Activated T-cell treated with anti-CD3 and anti-CD28 coated beads, Interleukin-2, amount 50 U/mL, for 48 hours (primary cell): Measurements from ENCODE around the gene SAP30BP.

Experiments used
- DNase-seq, 2 experiments: peaks; one replicate each; pipeline ENCODE4 v3.0.0-alpha.2; 2020

SAP30BP gene

DNA sequence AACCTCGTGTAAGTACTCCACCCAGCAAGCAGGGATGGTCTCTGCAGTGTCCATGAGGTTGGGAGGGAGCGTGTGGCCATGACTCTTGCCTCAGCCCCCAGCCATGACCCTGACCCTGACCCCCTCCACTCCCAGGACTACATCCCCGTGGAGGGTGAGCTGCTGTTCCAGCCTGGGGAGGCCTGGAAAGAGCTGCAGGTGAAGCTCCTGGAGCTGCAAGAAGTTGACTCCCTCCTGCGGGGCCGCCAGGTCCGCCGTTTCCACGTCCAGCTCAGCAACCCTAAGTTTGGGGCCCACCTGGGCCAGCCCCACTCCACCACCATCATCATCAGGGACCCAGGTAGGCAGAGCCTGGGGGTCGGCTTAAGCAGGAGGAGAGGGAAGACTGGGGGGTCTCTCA lies 81.6 kb downstream of the SAP30BP start:
- DNase-seq, result no peak

DNA sequence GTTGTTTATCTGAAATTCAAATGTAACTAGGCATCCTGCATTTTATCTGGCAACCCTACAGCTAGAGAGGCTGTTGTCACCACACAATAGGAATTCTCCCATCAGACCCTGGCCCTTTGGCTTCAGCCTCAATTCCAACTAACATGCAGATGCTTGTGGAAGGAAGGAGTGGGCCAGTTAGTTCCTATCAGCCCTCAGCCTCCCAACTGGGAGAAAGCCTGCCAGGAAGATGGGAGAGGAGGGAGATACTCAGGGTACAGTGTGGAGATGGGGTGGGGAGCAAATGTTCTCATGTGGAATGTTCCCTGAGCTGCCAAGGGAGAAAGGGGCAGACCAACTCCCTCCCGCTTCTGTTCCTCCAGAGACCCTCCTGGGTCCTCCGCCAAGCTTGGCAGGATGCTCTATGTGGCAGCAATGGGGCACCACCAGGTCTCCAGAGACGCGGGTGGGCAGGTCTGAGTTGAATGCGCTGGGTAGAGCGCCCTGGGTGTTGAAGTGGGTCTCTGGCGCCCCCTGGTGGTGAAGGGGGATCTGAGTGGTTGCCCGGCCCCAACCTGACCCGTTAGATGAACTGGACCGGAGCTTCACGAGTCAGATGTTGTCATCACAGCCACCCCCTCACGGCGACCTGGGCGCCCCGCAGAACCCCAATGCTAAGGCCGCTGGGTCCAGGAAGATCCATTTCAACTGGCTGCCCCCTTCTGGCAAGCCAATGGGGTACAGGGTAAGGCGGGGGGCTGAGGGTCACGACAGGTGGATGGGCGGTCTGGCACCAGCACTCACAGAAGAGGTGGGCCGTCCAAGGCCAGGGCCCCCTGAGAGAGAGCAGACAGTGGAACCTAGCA lies 82.6 kb downstream of the SAP30BP start:
- peak; percentile 93 to 95 for DNase-seq

DNA sequence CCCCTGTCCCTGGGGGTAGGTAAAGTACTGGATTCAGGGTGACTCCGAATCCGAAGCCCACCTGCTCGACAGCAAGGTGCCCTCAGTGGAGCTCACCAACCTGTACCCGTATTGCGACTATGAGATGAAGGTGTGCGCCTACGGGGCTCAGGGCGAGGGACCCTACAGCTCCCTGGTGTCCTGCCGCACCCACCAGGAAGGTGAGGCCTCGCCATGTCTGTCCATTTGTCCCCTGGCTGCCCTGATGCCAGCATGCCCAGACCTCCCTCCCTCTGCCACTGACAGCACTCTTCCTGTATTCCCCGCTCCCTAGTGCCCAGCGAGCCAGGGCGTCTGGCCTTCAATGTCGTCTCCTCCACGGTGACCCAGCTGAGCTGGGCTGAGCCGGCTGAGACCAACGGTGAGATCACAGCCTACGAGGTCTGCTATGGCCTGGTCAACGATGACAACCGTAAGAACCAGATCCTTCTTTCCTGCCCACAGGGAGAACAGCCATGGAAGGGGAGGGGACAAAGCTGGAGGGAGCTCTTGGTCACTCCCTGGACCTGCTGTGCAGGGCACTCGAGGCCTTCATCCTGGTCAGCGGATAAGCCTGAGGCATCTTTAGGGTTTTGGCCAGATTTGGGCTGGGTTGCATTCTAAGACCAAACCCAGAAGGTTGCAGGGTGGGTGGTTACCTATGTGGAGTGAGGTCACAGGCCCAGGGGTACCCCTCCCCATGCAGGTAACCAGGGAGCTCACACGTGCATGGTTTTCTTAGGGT lies 83.7 kb downstream of the SAP30BP start:
- no peak for DNase-seq

DNA sequence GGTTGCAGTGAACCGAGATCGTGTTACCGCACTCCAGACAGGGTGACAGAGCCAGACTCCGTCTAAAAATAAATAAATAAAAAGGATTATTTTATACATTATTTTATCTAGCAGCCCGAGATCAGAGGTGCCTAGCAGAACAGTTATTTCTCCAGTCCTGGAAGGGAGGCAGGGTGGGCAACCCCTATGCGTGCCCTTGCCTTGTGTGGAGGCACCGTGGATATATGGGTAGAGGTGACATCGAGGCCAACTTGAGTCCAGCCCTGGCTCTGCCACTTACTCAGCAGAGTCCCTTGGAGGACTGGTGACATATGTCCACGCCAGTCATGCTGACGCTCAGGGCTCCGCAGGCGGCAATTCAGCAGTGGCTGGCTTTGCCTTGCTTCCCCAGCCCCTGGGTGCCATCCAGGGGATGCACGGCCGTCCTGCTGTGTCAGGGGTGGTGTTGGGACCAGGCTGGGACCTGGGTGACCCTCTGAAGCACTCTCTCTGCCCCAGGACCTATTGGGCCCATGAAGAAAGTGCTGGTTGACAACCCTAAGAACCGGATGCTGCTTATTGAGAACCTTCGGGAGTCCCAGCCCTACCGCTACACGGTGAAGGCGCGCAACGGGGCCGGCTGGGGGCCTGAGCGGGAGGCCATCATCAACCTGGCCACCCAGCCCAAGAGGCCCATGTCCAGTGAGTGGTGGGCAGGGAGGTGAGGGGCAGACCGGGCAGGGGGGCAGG lies 84.7 kb downstream of the SAP30BP start:
- DNase-seq, result no peak

DNA sequence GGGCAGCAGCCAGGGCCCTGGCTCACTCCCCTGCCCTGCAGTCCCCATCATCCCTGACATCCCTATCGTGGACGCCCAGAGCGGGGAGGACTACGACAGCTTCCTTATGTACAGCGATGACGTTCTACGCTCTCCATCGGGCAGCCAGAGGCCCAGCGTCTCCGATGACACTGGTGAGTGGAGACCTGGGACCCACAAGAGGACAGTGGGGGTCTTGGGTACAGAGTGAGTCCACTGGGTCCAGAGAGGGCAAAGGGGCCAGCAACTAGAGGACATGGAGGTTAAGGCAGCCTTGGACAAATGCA lies 85.2 kb downstream of the SAP30BP start:
- DNase-seq, result no peak

DNA sequence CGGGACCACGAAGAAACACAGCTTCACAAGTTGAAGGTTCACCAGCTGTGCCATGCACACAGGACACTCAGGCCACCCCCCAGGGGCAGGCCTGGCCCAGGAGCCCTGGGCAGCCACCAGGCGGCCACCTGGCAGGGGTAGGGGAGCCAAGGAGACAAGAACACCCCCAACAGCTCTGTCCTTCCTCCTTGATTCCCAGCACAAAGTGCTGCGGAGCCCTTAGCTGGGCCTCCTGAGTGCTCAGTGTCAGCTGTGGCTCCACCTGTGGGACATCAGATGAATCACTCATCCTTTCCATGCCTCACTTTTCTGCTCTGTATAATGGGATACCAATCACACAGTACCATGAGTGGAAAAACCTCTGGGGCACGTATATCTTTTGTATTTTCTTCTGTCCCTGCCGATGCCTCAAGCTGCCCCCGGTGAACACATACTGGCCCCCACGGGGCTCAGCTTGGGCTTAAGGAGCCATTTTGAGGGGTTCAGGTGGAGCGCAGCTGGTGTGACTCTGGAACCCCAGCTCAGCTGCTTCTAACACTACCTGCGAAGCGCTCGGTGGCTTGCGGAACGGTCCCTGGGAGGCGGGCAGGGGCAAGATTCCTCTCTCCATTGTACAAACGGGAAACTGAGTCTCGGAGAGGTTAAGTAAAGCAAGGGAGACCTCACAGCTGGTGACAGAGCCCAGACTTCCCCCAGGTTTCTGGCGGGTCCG lies 85.8 kb downstream of the SAP30BP start:
- DNase-seq, result peak in 1 of 2 experiments; percentile 42

DNA sequence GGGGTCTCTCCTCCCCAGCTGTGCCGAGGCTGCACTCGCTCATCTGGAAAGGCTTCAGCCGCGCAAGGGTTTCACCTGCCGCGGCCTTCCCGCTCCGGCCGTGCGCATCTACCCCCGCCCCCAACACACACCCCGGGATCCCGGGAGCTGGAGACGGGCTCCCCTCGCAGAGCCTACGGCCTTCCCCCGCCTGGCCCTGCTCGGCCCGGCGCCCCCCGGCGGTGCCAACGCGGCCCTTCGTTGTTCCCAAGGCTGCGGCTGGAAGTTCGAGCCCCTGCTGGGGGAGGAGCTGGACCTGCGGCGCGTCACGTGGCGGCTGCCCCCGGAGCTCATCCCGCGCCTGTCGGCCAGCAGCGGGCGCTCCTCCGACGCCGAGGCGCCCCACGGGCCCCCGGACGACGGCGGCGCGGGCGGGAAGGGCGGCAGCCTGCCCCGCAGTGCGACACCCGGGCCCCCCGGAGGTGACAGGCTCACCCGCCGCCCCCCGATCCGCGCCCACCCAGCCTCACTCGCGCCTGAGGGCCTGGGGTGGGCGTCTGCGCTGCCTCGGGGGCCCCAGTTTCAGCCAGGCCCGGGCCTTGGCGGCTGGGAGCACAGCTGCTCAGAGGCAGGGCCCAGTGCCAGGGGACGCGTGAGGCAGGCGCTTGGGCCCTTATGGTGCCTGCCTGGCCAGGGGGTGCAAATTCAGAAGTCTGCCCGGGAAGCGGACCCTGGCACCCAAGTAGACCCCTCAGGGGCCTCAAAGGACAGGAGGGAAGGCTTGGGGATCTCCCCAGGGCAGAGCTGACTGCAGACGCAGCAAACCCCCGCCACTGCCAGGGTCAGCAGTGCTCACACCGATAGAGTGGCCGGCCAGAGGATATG lies 86.6 kb downstream of the SAP30BP start:
- DNase-seq, result peak; percentile 81 to 86

DNA sequence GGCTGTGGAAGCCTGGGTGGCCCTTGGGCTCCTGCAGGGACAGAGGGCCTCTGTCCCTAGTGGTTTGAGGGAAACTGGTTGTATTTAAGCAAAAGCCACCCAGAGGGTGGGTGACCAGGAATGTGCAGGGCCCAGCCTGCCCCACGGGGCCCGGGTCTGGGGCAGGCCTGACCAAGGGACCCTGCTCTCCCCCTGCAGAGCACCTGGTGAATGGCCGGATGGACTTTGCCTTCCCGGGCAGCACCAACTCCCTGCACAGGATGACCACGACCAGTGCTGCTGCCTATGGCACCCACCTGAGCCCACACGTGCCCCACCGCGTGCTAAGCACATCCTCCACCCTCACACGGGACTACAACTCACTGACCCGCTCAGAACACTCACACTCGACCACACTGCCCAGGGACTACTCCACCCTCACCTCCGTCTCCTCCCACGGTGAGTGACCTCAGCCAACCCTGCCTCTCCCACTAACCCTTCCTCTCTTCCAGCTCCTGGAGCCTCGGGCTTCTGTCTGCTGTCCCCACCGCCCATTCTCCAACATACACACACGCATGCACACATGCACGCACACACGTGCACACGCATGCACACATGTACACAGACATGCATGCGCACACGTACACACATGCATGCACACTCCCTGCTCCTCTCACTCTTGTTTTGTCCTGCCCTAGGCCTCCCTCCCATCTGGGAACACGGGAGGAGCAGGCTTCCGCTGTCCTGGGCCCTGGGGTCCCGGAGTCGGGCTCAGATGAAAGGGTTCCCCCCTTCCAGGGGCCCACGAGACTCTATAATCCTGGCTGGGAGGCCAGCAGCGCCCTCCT lies 87.5 kb downstream of the SAP30BP start:
- DNase-seq, result no peak

DNA sequence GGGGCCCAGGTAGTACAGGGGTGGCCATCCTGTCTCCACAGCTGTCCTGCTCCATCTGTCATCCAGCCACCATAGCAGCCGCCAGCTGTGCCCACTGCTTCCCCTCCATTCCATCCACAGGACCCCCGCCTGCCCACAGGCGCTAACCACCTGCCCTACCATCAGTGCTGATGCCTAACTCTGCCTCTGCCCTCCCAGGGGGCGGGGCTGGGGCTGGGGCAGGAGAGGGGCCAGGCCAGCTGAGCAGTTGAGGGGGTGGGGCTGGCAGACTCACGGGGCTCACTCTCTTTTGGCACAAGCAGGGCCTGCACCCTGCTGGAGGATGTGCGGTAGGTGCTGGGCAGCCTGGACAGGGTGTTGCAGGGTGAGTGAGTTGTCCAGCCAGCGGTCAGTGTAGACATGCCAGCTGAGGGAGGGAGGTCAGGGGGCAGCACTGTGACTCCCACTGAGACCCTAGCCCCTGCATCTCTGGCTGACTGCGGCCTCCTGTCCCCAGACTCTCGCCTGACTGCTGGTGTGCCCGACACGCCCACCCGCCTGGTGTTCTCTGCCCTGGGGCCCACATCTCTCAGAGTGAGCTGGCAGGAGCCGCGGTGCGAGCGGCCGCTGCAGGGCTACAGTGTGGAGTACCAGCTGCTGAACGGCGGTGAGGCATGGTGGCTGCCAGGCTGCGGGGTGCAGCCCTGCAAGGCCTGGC lies 88.2 kb downstream of the SAP30BP start:
- peak in 1 of 2 experiments; percentile 33 for DNase-seq

DNA sequence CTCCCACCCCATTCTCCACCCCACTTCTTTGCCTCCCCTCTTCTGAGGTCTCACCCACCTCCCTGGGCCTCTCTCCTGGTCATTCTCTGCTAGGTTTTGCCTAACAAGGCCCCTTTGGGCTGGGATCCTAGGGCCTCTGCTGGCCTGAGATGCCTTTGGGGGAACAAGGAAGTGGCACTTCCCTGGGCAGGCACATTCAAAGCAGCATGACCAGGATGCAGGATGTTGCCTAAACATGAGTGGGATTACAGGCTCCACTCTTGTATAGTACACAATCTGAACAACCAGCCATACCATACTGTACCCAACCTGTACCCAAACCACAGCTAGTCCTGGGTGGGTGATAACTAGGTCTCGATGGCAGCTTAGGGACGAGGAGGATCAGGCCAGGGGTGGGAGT lies 88.9 kb downstream of the SAP30BP start:
- DNase-seq, result no peak

DNA sequence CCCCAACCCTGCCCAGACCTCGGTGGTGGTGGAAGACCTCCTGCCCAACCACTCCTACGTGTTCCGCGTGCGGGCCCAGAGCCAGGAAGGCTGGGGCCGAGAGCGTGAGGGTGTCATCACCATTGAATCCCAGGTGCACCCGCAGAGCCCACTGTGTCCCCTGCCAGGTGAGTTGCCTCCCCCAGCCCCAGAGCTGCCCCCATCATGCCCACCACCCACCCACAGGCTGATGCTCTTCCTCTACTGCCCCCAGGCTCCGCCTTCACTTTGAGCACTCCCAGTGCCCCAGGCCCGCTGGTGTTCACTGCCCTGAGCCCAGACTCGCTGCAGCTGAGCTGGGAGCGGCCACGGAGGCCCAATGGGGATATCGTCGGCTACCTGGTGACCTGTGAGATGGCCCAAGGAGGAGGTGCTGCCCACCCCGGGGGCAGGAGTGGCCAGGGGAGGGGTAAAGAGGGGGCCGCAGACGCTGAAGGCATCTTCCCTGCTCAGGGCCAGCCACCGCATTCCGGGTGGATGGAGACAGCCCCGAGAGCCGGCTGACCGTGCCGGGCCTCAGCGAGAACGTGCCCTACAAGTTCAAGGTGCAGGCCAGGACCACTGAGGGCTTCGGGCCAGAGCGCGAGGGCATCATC lies 89.4 kb downstream of the SAP30BP start:
- no peak for DNase-seq

DNA sequence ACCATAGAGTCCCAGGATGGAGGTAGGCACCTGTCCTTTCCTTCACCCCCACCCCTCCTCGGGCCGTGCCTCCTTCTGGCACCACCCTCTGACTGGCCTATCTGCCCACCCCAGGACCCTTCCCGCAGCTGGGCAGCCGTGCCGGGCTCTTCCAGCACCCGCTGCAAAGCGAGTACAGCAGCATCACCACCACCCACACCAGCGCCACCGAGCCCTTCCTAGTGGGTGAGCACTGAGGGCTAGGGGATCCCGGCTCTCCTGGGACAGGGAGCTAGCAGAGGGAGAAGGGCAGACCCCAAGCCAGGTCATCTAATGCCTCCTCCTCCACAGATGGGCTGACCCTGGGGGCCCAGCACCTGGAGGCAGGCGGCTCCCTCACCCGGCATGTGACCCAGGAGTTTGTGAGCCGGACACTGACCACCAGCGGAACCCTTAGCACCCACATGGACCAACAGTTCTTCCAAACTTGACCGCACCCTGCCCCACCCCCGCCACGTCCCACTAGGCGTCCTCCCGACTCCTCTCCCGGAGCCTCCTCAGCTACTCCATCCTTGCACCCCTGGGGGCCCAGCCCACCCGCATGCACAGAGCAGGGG lies 90.0 kb downstream of the SAP30BP start:
- DNase-seq, result no peak
